ENCODE measurements around the gene AHCYL2.
"Not testable (repeated sequence)": the region's sequence is repeated elsewhere in the genome, so short reads cannot be mapped to it uniquely, and the experiment has no call there.

- not testable (repeated sequence) for TF ChIP-seq POLR2AphosphoS5 (IDR thresholded peaks at IDR 0.05; ENCODE audit: low read depth)
- TF ChIP-seq, protein P1, sequence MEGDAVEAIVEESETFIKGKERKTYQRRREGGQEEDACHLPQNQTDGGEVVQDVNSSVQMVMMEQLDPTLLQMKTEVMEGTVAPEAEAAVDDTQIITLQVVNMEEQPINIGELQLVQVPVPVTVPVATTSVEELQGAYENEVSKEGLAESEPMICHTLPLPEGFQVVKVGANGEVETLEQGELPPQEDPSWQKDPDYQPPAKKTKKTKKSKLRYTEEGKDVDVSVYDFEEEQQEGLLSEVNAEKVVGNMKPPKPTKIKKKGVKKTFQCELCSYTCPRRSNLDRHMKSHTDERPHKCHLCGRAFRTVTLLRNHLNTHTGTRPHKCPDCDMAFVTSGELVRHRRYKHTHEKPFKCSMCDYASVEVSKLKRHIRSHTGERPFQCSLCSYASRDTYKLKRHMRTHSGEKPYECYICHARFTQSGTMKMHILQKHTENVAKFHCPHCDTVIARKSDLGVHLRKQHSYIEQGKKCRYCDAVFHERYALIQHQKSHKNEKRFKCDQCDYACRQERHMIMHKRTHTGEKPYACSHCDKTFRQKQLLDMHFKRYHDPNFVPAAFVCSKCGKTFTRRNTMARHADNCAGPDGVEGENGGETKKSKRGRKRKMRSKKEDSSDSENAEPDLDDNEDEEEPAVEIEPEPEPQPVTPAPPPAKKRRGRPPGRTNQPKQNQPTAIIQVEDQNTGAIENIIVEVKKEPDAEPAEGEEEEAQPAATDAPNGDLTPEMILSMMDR (IDR thresholded peaks at IDR 0.05; ENCODE audit: insufficient read depth, low read length), result not testable (repeated sequence)
- TF ChIP-seq, protein P2, sequence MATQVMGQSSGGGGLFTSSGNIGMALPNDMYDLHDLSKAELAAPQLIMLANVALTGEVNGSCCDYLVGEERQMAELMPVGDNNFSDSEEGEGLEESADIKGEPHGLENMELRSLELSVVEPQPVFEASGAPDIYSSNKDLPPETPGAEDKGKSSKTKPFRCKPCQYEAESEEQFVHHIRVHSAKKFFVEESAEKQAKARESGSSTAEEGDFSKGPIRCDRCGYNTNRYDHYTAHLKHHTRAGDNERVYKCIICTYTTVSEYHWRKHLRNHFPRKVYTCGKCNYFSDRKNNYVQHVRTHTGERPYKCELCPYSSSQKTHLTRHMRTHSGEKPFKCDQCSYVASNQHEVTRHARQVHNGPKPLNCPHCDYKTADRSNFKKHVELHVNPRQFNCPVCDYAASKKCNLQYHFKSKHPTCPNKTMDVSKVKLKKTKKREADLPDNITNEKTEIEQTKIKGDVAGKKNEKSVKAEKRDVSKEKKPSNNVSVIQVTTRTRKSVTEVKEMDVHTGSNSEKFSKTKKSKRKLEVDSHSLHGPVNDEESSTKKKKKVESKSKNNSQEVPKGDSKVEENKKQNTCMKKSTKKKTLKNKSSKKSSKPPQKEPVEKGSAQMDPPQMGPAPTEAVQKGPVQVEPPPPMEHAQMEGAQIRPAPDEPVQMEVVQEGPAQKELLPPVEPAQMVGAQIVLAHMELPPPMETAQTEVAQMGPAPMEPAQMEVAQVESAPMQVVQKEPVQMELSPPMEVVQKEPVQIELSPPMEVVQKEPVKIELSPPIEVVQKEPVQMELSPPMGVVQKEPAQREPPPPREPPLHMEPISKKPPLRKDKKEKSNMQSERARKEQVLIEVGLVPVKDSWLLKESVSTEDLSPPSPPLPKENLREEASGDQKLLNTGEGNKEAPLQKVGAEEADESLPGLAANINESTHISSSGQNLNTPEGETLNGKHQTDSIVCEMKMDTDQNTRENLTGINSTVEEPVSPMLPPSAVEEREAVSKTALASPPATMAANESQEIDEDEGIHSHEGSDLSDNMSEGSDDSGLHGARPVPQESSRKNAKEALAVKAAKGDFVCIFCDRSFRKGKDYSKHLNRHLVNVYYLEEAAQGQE (IDR thresholded peaks at IDR 0.05; ENCODE audit: insufficient replicate concordance, low read depth), result not testable (repeated sequence)
These were observed 75.5 kb downstream of the AHCYL2 start for GRCh38 chr7:129300299-129300698.
